Keratinocyte (primary cell): ENCODE data around the gene ZNF581.

Experiments used
- CTCF ChIP-seq, 3 experiments: IDR thresholded peaks in 1 of 3; conservative IDR thresholded peaks in 1 of 3; optimal IDR thresholded peaks in 1 of 3; 2 replicates in 2 of 3; 3 replicates in 1 of 3; pipeline versions ENCODE3 to v1.5.1; 2011; ENCODE audit warnings: low read length in 3 of 3, mild to moderate bottlenecking in 3 of 3, moderate library complexity in 2 of 3, control low read depth in 1 of 3, inconsistent platforms in 1 of 3; ENCODE audit not compliant: insufficient read depth in 2 of 3; ENCODE audit errors: extremely low read depth in 1 of 3
- EZH2 ChIP-seq: IDR thresholded peaks from one replicate; pipeline ENCODE4 v1.6.1; 2012; ENCODE audit warnings: inconsistent platforms, mild to moderate bottlenecking, low read length, moderate library complexity

- TF ChIP-seq CTCF (optimal IDR thresholded peaks at IDR 0.05 in 1 of 3, IDR thresholded peaks at IDR 0.05 in 1 of 3, conservative IDR thresholded peaks at IDR 0.05 in 1 of 3; ENCODE audit: extremely low read depth in 1 of 3, insufficient read depth in 2 of 3, low read length in 3 of 3) (peak; percentile 59 to 89 (median 80)), EZH2 (no peak)
Measured at GRCh38 chr19:55632463-55632834, 11.0 kb upstream of the ZNF581 start.
